K562 (cell line): ENCODE results near the gene BGN.

ENCODE experiments used
- EP300 ChIP-seq: IDR thresholded peaks from 2 replicates; pipeline ENCODE4 v1.6.1; 2012; ENCODE audit warnings: low read length, improper control_type of control experiment
- KDM4B ChIP-seq, 2 experiments: fragments of 450-650 bp in 1 of 2; sonication (generic) in 1 of 2; IDR thresholded peaks; 2 replicates each; pipeline ENCODE4 v1.6.1; 2016 to 2017; ENCODE audit warnings: borderline replicate concordance in 2 of 2, antibody characterized with exemption in 1 of 2, low read depth in 1 of 2, mild to moderate bottlenecking in 1 of 2
- ZSCAN29 ChIP-seq: fragments of 450-650 bp; IDR thresholded peaks from 2 replicates; pipeline ENCODE4 v1.6.1; 2017

GRCh38 chrX:153450114-153450948 lies 44.4 kb upstream of the BGN start:
- TF ChIP-seq EP300: no peak
- TF ChIP-seq ZSCAN29: no peak
- no peak for TF ChIP-seq KDM4B (IDR thresholded peaks at IDR 0.05; ENCODE audit: borderline replicate concordance in 2 of 2, low read depth in 1 of 2)
